Motor neuron (in vitro differentiated cells): Measurements from ENCODE around the gene LGR4. TPM values are rescaled to one million over a fixed set of nuclear protein-coding genes. Genes with fewer than 3 reads are reported as not detected.
"Not testable (repeated sequence)": the region's sequence is repeated elsewhere in the genome, so short reads cannot be mapped to it uniquely, and the experiment has no call there.

Experiments
- ATAC-seq, 8 experiments: fragments of 200-7000 bp; cut with Tn5 transposase; replicated peaks in 6 of 8; 2 replicates each; pipeline ENCODE4 v1.8.0; 2021; ENCODE audit warnings: mild to moderate bottlenecking in 8 of 8, moderate library complexity in 8 of 8
- H3K27ac ChIP-seq, 2 donors: fragments of 250-450 bp; sonication (Bioruptor Pico); 2 replicates each; pipeline ENCODE4 v1.9.0; 2021; ENCODE audit warnings: antibody characterized with exemption in 2 of 2, mild to moderate bottlenecking in 2 of 2, moderate library complexity in 1 of 2
- H3K4me1 ChIP-seq, 2 donors: fragments of 250-450 bp; sonication (Bioruptor Pico); replicated peaks in 1 of 2; 2 replicates each; pipeline ENCODE4 v1.6.1; 2021; ENCODE audit warnings: antibody characterized with exemption in 2 of 2, mild to moderate bottlenecking in 2 of 2, moderate library complexity in 1 of 2
- H3K4me3 ChIP-seq, 5 donors: fragments of 250-450 bp; sonication (Bioruptor Pico); 2 replicates each; pipeline ENCODE4 v1.9.0; 2021; ENCODE audit warnings: antibody characterized with exemption in 5 of 5, mild to moderate bottlenecking in 5 of 5, moderate library complexity in 4 of 5
- WGBS, 10 experiments: fragments of 450-650 bp; shearing (Covaris generic); methylation state at CpG; one replicate each; pipeline ENCODE4 v1.0.0; 2022; 5-methylcytosine and 5-hydroxymethylcytosine counted together
- in situ Hi-C, 9 experiments: fragments of 400-800 bp; cut with MboI; loops; one replicate each; pipeline ENCODE4 v1.15.0; 2021; ENCODE audit warnings: low sequenced_read_pairs in 9 of 9, low pct_unique_long_range_greater_than_20kb in 2 of 9; ENCODE audit not compliant: unreplicated experiment in 9 of 9
- total RNA-seq, 8 experiments: library from RNA; unstranded; fragments of 300-600 nt; gene quantifications; 2 replicates each; pipeline versions ENCODE4 v1.2.3 to v1.2.4, GENCODE V29; 2022

The LGR4 gene, protein sequence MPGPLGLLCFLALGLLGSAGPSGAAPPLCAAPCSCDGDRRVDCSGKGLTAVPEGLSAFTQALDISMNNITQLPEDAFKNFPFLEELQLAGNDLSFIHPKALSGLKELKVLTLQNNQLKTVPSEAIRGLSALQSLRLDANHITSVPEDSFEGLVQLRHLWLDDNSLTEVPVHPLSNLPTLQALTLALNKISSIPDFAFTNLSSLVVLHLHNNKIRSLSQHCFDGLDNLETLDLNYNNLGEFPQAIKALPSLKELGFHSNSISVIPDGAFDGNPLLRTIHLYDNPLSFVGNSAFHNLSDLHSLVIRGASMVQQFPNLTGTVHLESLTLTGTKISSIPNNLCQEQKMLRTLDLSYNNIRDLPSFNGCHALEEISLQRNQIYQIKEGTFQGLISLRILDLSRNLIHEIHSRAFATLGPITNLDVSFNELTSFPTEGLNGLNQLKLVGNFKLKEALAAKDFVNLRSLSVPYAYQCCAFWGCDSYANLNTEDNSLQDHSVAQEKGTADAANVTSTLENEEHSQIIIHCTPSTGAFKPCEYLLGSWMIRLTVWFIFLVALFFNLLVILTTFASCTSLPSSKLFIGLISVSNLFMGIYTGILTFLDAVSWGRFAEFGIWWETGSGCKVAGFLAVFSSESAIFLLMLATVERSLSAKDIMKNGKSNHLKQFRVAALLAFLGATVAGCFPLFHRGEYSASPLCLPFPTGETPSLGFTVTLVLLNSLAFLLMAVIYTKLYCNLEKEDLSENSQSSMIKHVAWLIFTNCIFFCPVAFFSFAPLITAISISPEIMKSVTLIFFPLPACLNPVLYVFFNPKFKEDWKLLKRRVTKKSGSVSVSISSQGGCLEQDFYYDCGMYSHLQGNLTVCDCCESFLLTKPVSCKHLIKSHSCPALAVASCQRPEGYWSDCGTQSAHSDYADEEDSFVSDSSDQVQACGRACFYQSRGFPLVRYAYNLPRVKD
- total RNA-seq = 10 to 100 TPM; 22.3 to 79.2 (median 36.7) TPM

DNA sequence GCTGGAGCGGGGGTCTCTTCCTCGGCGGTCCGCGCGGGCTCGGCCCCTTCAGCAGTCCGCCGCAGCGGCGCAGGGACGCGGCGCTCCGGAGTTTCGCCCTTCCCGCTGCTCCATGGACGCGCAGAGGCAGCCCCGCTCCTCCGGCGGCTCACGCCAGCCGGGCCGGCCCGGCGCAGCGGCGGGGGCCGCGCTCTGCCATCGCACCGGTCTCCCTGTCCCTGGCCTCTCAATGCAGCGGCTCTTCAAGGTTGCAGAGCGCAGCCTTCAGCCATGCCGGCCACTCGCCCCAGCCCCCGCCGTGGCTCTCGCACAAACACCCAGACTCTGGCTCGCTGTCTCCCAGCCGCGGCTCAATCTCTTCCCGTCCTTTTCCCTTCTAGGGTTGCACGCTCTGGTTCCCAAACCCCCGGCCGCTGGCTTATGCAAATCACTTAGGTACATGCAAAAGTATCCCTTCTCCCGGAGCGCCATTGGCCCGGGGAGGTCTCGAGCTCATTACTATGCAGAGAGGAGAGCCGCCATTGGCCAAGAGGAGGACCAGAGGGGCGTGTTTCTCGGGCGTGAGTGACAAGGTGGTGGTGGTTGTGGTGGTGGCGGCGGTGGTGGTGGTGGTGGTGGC lies at the start of gene LGR4:
Gene LGR4 (minus strand): TSS at position 393 of the 619 bp plus-strand sequence. CDS start 488 bp downstream, outside the sequence.
- in situ Hi-C loops = loop anchor here in 5 of 9 experiments (10.0 to 25.0 kb wide), 2 partner anchors 110 to 288 kb away; partner anchors contain the start of gene CCDC34 (in 1 of the 5)
- ATAC-seq = peak; percentile 85 to 94 (median 92)
- Histone ChIP-seq H3K27ac (peak within 1 kb of the TSS; percentile 63 to 87), H3K4me3 (peak within 1 kb of the TSS; percentile 80 to 86 (median 84)), H3K4me1 (peaks cover 15 to 19% of the 10 kb centered on the region in 2 donors)
- 0% methylated on average over 2 to 9 of the region's 57 CpGs; no CpG with 5 or more reads in 6 of the 10 experiments for WGBS, 10 experiments

DNA sequence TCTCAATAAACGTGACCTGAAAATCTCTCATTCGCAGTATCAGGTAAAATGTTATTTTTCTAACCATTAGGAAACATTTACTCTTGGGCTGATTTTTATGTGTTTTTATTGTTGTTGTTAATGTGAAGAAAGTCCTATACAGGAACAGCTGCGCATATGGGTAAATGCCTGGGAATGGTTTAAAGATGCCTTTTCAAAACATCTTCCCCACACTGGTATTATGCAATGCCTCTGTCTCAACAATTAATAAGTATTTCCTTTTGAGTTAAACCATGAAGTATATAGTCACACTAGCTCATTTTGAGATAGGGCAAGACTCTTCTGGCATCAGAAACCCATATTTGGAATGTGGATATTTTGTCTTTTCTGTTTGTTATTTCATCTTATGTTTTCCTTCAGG lies 47.6 kb upstream of the LGR4 start:
- WGBS, 10 experiments = 69 to 100% (median 93%) methylated on average over 1 to 3 of the region's 3 CpGs
- H3K4me3 ChIP-seq = no peak overlapping the region
- peak in 2 of 8 experiments; percentile 19 to 49 for ATAC-seq
- in situ Hi-C loops = no loop called here
- H3K4me1 ChIP-seq = no peaks in the 10 kb centered on the region
- no peak overlapping the region for H3K27ac ChIP-seq

DNA sequence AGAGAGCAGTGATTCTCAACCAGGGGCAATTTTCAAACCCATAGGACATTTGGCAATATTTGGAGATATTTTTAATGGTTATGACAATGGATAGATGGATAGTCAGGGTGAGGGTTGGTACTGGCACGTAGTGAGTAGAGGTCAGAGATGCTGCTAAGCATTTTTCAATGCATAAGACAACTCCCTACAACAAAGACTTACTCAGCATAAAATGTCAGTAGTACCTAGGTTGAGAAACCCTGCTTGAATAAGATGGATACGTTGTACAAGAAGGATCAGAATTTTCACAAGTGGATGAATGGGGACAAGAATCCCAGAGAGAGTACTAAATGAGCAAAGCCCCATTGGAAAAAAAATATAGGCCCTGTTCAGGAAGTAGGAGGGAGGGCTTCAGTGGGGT lies 45.9 kb upstream of the LGR4 start:
- Histone ChIP-seq H3K27ac (no peak overlapping the region), H3K4me1 (no peaks in the 10 kb centered on the region), H3K4me3 (no peak overlapping the region)
- peak in 1 of 8 experiments; percentile 69 for ATAC-seq
- 23 to 88% (median 73%) methylated on average over 1 to 2 of the region's 2 CpGs; no CpG with 5 or more reads in 1 of the 10 experiments for WGBS, 10 experiments
- in situ Hi-C loops = no loop called here

DNA sequence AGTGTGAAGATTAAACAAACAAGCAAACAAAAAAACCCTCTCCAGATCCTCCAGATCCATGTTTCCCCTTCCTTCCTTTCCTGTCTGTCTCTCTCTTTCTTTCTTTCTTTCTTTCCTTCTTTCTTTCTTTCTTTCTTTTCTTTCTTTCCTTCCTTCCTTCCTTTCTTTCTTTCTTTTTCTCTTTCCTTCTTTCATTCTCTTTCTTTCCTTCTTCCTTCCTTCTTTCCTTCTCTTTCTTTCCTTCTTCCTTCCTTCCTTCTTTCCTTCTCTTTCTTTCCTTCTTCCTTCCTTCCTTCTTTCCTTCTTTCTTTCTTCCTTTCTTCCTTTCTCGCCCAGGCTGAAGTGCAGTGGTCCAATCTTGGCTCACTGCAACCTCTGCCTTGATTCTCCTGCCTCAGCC lies 44.9 kb upstream of the LGR4 start:
- H3K27ac ChIP-seq, ATAC-seq, in situ Hi-C loops, H3K4me3 ChIP-seq, H3K4me1 ChIP-seq: not testable (repeated sequence)
- 36 to 100% (median 83%) methylated on average over 1 of the region's 1 CpG; no CpG with 5 or more reads in 3 of the 10 experiments for WGBS, 10 experiments

DNA sequence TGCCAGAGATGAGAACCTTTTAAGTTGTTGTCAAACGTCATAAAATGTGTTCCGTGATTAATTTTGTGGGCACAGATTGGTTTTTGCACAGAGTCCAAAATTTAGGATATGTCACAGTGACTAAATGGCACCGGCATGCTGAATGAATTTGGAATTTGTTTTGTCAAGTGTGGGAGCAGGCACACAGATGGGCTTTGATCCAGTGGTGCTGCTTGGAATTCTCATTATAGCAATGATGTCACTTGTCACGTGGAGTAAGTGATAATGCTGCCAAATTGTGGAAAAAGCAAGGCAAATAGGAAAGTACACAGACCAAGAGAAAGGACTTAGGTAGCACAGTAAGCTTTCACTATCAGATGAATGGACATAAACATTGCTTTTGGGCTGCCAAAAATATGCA lies 42.0 kb upstream of the LGR4 start:
- Histone ChIP-seq H3K27ac (no peak overlapping the region), H3K4me3 (no peak overlapping the region), H3K4me1 (no peaks in the 10 kb centered on the region)
- in situ Hi-C loops = no loop called here
- 5 to 100% (median 75%) methylated on average over 1 to 4 of the region's 4 CpGs; no CpG with 5 or more reads in 2 of the 10 experiments for WGBS, 10 experiments
- ATAC-seq = peak in 1 of 8 experiments; percentile 43

DNA sequence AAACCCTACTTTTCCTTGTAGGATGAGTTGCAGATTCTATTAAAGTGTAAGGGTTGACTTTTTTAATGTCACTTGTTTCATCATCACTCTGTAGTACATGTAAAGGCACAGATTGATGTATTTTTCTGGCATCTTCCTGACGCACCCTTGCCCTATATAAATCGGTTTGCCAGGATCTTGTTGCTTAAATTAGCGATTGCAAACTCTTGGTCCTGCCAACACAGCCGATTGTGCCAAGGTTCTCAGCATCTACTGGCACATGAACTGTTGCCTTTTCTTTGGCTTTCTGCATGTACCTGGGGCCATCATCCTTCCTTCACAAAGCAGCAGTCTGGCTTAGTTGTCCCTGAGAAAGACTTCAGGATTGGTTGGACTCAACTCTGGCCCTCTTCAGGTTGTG lies 41.5 kb upstream of the LGR4 start:
- Histone ChIP-seq H3K4me3 (no peak overlapping the region), H3K27ac (no peak overlapping the region), H3K4me1 (no peaks in the 10 kb centered on the region)
- in situ Hi-C loops = no loop called here
- no peak for ATAC-seq
- 56 to 100% (median 88%) methylated on average over 1 to 4 of the region's 4 CpGs; no CpG with 5 or more reads in 2 of the 10 experiments for WGBS, 10 experiments

DNA sequence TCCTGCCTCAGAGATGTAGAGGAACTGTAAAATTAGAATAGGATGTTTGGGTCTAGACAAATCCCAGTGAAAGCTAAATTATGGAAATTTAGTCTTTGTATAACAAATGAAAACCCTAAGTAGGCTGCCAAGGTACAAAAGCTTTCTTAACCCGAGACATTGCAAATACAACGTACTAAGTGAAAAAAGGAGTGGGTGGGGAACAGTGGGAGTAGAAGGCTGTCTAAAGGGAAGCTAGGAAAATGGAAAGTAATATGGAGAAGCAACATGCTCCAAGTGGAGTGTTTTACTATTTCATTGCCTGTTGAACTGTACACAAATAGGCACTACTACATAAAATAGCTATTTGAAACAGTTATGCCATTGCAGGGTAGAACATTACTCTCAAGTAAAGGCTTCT lies 40.8 kb upstream of the LGR4 start:
- Histone ChIP-seq H3K4me3 (no peak overlapping the region), H3K27ac (no peak overlapping the region), H3K4me1 (no peaks in the 10 kb centered on the region)
- 65 to 100% (median 84%) methylated on average over 1 to 2 of the region's 2 CpGs; no CpG with 5 or more reads in 1 of the 10 experiments for WGBS, 10 experiments
- no peak for ATAC-seq
- in situ Hi-C loops = no loop called here

DNA sequence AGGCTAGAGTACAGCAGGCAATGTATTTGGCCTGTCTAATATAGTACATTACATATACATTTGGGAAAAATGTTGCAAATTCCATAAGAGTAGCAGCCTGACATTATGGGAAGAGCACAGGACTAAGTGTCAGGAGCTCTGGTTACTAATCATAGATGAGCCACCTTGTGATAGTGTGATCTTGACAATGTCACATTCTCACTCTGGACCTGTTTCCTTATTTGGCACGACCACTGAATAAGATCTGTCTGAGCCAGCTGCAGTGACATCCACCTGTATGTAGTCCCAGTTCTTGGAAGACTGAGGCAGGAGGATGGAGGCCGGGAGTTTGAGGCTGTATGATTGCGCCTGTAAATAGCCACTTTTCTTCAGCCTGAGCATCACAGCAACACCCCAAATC lies 39.6 kb upstream of the LGR4 start:
- 0 to 100% (median 84%) methylated on average over 1 to 3 of the region's 3 CpGs; no CpG with 5 or more reads in 2 of the 10 experiments for WGBS, 10 experiments
- Histone ChIP-seq H3K4me1 (peaks cover 5% of the 10 kb centered on the region in 2 donors), H3K27ac (no peak overlapping the region), H3K4me3 (no peak overlapping the region)
- in situ Hi-C loops = no loop called here
- ATAC-seq = no peak

DNA sequence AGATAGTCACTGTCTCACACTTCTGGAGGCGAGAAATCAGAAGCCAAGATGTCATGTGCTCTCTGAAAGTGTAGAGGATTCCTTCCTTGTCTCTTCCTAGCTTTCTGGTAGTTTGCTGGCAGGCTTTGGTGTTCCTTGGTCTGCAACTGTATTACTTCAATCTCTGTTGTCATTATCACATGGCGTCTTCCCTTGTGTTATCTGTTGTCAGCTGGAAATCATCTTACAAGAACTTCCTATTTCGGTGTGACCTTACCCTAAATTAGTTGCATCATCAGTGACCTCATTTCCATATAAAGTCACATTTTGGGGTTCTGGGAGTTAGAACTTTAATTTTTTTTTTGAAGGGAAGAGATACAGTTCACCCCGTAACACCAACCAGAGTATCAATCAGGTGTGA lies 37.3 kb upstream of the LGR4 start:
- 80 to 100% (median 100%) methylated on average over 1 to 3 of the region's 4 CpGs; no CpG with 5 or more reads in 2 of the 10 experiments for WGBS, 10 experiments
- in situ Hi-C loops = no loop called here

DNA sequence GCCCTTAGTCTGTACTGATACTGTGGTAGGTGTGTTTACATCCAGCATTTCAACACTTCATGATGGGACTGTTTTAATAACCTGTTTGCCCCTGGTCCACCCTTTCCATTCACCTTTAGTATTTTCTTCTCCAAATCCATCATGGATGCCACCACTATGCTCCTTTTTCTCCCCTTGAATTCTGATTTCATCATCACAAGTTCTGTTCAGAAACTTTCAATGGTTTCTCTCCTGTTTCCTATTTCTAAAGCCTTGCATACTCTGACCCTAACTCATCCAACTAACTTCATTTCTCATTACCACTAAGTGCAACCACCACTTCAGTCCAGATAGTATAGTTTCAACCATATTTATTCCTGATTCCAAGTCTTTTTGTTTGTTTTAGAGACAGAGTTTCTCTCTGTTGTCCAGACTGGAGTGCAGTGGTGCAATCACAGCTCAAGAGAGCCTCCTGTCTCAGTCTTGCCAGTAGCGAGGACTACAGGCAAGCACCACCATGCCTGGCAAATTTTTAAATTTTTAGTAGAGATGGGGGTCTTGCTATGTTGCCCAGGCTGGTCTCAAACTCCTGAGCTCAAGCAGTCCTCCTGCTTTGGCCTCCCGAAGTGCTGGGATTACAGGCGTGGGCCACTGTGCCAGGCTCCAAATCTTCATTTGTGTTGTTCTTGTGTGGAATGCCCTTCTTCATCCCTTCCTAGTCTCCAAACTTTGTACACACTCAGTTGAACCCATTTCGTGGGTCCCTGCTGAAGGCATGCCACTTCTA lies 35.1 kb upstream of the LGR4 start:
- 75 to 100% (median 98%) methylated on average over 1 to 4 of the region's 4 CpGs for WGBS, 10 experiments
- ATAC-seq = no peak
- Histone ChIP-seq H3K27ac (no peak overlapping the region), H3K4me1 (peaks cover 13 to 14% of the 10 kb centered on the region in 2 donors), H3K4me3 (peak overlapping the region in 4 of 5 donors; percentile 70 to 91 (median 86))
- in situ Hi-C loops = no loop called here

More for the DNA sequence above, 37.3 kb upstream of the LGR4 start:
- ATAC-seq = no peak
- no peak overlapping the region for H3K4me3 ChIP-seq
- no peak overlapping the region for H3K27ac ChIP-seq
- peaks cover 10 to 11% of the 10 kb centered on the region in 2 donors for H3K4me1 ChIP-seq

DNA sequence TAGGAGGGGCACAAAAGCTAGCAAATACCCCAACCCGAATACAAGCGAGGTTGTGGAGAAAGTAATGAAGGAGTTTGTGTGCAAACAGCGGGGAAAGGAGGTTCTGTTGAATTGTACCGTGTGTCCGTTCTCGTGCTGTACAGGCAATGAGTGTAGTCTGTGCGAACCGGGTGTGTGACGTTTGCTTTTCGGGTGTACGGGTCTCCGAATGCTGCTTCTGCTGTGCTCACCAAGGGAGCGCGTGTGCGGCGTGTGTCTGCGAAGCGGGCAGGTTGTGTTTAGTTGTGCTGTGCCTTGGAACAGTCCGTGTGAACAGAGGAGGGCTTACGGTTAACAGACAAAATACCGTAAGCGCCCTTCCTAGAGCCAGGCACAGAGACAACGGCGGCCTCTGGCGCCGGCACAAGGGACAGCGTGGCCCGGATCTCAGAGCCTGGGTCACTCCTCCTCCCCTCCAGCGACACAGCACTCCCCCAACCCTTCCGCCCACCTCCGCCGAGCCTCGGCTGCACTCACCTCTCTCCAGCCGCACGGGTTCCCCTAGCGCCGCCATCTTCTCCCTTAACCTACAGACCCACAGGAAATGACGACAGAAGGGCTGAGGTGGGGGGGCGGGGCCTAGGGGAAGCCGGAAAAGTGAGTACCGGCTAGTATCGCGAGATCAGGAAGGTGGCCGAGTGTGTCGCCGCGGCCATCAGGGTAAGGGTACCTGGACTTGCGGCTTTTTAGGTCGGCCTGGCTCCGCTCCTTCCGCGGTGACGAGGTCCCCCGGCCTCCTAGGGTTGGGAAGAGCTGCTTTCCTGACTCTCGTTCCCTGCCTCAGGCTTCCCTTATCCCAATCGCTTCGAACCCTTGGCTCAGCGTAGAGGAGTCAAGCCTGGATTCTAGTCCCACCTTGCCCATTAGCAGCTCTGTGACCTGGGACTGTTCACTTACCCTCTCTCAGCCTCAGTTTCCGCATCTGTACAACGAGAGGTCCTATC lies 33.9 kb upstream of the LGR4 start, which contains the start of gene LIN7C:
Gene LIN7C (minus strand): TSS at position 570 of the 983 bp plus-strand sequence. CDS start 17 bp downstream, at position 553.
- Histone ChIP-seq H3K27ac (peak within 1 kb of the TSS; percentile 95 to 96), H3K4me1 (peaks cover 13 to 14% of the 10 kb centered on the region in 2 donors), H3K4me3 (peak within 1 kb of the TSS; percentile 70 to 91 (median 85))
- in situ Hi-C loops = no loop called here
- WGBS, 10 experiments = 0 to 2% (median 0%) methylated on average over 5 to 27 of the region's 60 CpGs; no CpG with 5 or more reads in 1 of the 10 experiments
- peak; percentile 94 to 97 (median 95) for ATAC-seq
